A673 (cell line): ENCODE data around the gene ZBP1. TPM values are rescaled to one million over a fixed set of nuclear protein-coding genes. Genes with fewer than 3 reads are reported as not detected.

Experiments
- BruUV-seq: library from RNA; stranded (reverse); fragments of 400-500 nt; replicated peaks from 2 replicates; lab custom pipeline; 2021; lab: Mats Ljungman, UMichigan
- CTCF ChIA-PET: fragments of 300-600 bp; sonication (Branson Sonifier 250); formaldehyde crosslinking; loops from one replicate; lab custom pipeline; 2022; ENCODE audit warnings: antibody characterized with exemption; lab: Charles Lee
- POLR2A ChIA-PET: fragments of 300-600 bp; sonication (Branson Sonifier 250); formaldehyde crosslinking; loops from one replicate; lab custom pipeline; 2022; ENCODE audit warnings: antibody characterized with exemption; ENCODE audit not compliant: low non-redundant PET; lab: Charles Lee
- DNase-seq: peaks from one replicate; pipeline ENCODE4 v3.0.0-alpha.2; 2015; ENCODE audit warnings: low spot score
- H3K27ac ChIP-seq: fragments of 200-600 bp; sonication (generic); 2 replicates; pipeline ENCODE4 v1.5.1; 2016; ENCODE audit warnings: mixed run types, low read depth, mild to moderate bottlenecking, mixed read lengths, antibody characterized with exemption, low read length; ENCODE audit not compliant: poor library complexity, severe bottlenecking
- H3K27me3 ChIP-seq: fragments of 200-600 bp; sonication (generic); replicated peaks from 2 replicates; pipeline ENCODE4 v1.6.1; 2017; ENCODE audit warnings: mixed run types, low read depth, mild to moderate bottlenecking, mixed read lengths, antibody characterized with exemption, low read length; ENCODE audit not compliant: insufficient read depth, poor library complexity
- H3K36me3 ChIP-seq: fragments of 200-600 bp; sonication (generic); 2 replicates; pipeline ENCODE4 v1.6.1; 2016; ENCODE audit warnings: mixed run types, mild to moderate bottlenecking, mixed read lengths, antibody characterized with exemption, low read length; ENCODE audit not compliant: insufficient read depth, poor library complexity, severe bottlenecking
- H3K4me1 ChIP-seq: fragments of 200-600 bp; sonication (generic); 2 replicates; pipeline ENCODE4 v1.6.1; 2017; ENCODE audit warnings: mixed run types, mild to moderate bottlenecking, mixed read lengths, antibody characterized with exemption, low read length; ENCODE audit not compliant: insufficient read depth, poor library complexity, severe bottlenecking
- H3K4me3 ChIP-seq: fragments of 200-600 bp; sonication (generic); 2 replicates; pipeline ENCODE4 v1.5.1; 2016; ENCODE audit warnings: low read depth, mixed run types, mild to moderate bottlenecking, mixed read lengths, low read length; ENCODE audit not compliant: poor library complexity, severe bottlenecking
- H3K9me3 ChIP-seq: fragments of 200-600 bp; sonication (generic); 2 replicates; pipeline ENCODE4 v1.6.1; 2016; ENCODE audit warnings: mixed run types, low read depth, mild to moderate bottlenecking, mixed read lengths, antibody characterized with exemption, low read length; ENCODE audit not compliant: poor library complexity, severe bottlenecking
- CTCF ChIP-seq: fragments of 300-800, 200-600 bp; sonication (generic); conservative IDR thresholded peaks from 2 replicates; pipeline ENCODE4 v1.5.1; 2017; ENCODE audit warnings: low read depth, mild to moderate bottlenecking, antibody characterized with exemption, low read length, moderate library complexity, mixed read lengths
- EZH2 ChIP-seq: fragments of 200-600 bp; sonication (generic); IDR thresholded peaks from 2 replicates; pipeline ENCODE4 v1.6.1; 2017; ENCODE audit warnings: borderline replicate concordance, low read depth, mild to moderate bottlenecking, mixed read lengths, antibody characterized with exemption, low read length; ENCODE audit not compliant: poor library complexity, severe bottlenecking
- intact Hi-C: fragments of 100-400 bp; cut with micrococcal nuclease; formaldehyde crosslinking; loops from one replicate; pipeline ENCODE4 v1.10.0; 2022; ENCODE audit not compliant: unreplicated experiment
- total RNA-seq: library from RNA; stranded (reverse); gene quantifications from 2 replicates; pipeline ENCODE4 v1.2.3, GENCODE V29; 2021

The ZBP1 gene
- total RNA-seq, 1 experiment from 2014 or later: not detected

DNA sequence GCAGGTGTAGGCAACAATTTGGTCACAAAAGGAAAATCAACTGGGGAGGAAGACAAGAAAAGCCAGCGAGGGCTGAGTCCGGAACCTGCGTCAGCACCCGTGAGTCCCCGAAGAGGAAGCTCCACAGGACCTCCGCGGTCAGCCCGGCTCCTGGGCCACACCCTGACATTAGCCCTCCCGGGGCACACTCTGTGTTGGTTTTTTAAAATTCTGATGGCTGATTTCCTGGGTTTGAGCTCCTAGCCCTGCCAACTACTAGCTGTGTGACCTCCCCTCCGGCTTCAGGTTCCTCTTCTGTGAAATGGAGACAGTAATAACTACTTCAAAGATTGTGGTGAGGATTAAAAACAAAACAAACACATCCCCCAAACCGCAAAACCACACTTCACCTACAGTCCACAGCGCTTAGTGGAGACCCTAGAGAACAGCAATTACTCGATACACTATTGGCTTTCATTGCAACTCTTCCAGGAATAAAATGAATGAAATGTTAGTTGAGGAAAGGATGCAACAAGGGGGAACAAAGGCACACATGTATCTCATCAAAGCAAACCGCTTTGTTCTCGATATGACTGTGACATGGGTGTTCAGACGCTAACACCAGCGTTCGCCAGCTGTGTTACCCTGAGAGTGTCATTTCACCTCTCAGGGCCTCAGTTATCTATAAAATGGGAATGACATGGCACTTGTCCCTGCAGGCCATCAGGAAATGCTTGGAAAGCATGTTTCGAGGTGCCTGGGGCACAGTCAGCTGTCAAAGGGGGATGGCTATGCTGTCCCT is 985 bp downstream of the ZBP1 start:
- POLR2A ChIA-PET: no interaction called here
- CTCF ChIA-PET: no interaction called here
- H3K27ac ChIP-seq: no peak overlapping the region
- TF ChIP-seq EZH2 (no peak), CTCF (no peak)
- no peak overlapping the region for H3K4me3 ChIP-seq
- H3K9me3 ChIP-seq: no peaks in the 10 kb centered on the region
- no peak for DNase-seq
- H3K36me3 ChIP-seq: no peaks in the 10 kb centered on the region
- H3K4me1 ChIP-seq: no peaks in the 10 kb centered on the region
- no peaks in the 10 kb centered on the region for H3K27me3 ChIP-seq
- intact Hi-C loops: no loop called here
- no TSS peak for BruUV-seq

- H3K36me3 ChIP-seq: no peaks in the 10 kb centered on the region
- ChIA-PET CTCF (no interaction called here), POLR2A (no interaction called here)
- intact Hi-C loops: no loop called here
- TF ChIP-seq EZH2 (no peak), CTCF (no peak)
- H3K27me3 ChIP-seq: no peaks in the 10 kb centered on the region
- no peak overlapping the region for H3K27ac ChIP-seq
- BruUV-seq: no TSS peak
- no peak for DNase-seq
- no peaks in the 10 kb centered on the region for H3K9me3 ChIP-seq
- H3K4me3 ChIP-seq: no peak overlapping the region
- no peaks in the 10 kb centered on the region for H3K4me1 ChIP-seq
These were observed 1.5 kb downstream of the ZBP1 start for GRCh38 chr20:57618764-57619050.

DNA sequence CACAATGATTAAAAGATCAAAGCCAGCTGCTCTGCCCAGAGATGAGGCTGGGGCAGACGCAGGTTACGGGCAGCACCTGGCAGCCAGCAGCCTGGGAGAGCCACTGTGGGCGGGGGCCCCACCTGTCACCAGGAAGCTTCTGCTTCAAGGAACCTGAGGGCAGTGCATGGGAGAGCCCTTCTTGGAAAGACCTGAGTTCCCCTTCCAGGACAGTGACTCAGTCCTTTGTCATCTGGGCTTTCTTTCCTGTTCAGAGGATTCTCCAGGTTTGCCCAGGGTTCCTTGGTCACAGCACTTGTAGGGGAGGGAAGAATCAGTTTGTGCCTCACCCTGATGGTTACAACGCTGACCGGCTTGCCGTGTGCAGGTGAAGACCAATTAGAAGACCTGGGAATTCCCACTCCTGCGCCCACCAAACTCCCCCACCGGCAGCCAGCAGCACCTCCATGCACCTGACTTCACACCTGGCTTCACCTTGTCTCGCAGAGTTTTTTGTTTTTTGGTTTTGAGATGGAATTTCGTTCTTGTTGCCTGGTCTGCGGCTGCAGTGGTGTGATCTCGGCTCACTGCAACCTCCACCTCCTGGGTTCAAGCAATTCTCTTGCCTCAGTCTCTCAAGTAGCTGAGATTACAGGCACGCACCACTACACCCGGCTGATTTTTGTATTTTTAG is 2.0 kb downstream of the ZBP1 start:
- ChIA-PET CTCF (no interaction called here), POLR2A (no interaction called here)
- H3K9me3 ChIP-seq: no peaks in the 10 kb centered on the region

More for the DNA sequence above, 2.0 kb downstream of the ZBP1 start:
- Histone ChIP-seq H3K4me3 (no peak overlapping the region), H3K27ac (no peak overlapping the region), H3K36me3 (no peaks in the 10 kb centered on the region), H3K4me1 (no peaks in the 10 kb centered on the region), H3K27me3 (no peaks in the 10 kb centered on the region)
- BruUV-seq: no TSS peak
- intact Hi-C loops: no loop called here
- DNase-seq: no peak
- TF ChIP-seq EZH2 (no peak), CTCF (no peak)
